ENCODE measurements around the gene LIMS2.

The LIMS2 gene

GRCh38 chr2:127695491-127696472, 20.5 kb upstream of the LIMS2 start:
- peak in 2 of 3 experiments; percentile 50 to 53 for DNase-seq
- H3K27me3 Mint-ChIP-seq = peaks cover 0 to 13% of the 10 kb centered on the region in 2 donors
- H3K27ac Mint-ChIP-seq = no peak overlapping the region
- ATAC-seq (replicated peaks) = peak; percentile 93
- H3K36me3 Mint-ChIP-seq (ENCODE audit: insufficient read depth) = peaks cover 8% of the 10 kb centered on the region
- no peak overlapping the region for H3K4me3 Mint-ChIP-seq
- peaks cover 6 to 12% of the 10 kb centered on the region in 2 donors for H3K9me3 Mint-ChIP-seq
- H3K4me1 Mint-ChIP-seq (ENCODE audit: low read depth in 2 of 2) = peaks cover 7% of the 10 kb centered on the region in 2 donors

DNA sequence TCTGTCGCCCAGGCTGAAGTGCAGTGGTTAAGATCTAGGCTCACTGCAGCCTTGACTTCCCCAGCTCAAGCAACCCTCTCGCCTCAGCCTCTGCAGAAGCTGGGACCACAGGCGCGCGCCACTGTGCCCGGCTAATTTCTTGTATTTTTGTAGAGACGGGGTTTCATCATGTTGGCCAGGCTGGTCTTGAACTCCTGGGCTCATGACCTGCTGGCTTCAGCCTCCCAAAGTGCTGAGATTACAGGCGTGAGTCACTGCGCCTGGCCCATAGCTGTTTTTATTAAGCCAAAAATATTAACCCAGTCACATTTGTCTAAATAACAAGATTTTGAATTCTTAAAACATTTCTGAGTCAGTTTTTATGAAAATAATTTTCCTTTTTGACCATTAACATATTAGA, 19.7 kb upstream of the LIMS2 start:
- Mint-ChIP-seq H3K9me3 (peaks cover 6 to 13% of the 10 kb centered on the region in 2 donors), H3K4me1 (ENCODE audit: low read depth in 2 of 2) (no peaks in the 10 kb centered on the region), H3K4me3 (no peak overlapping the region), H3K27me3 (peaks cover 0 to 13% of the 10 kb centered on the region in 2 donors), H3K36me3 (ENCODE audit: insufficient read depth) (no peaks in the 10 kb centered on the region), H3K27ac (no peak overlapping the region)
- DNase-seq (no peak), ATAC-seq (replicated peaks) (no peak)

DNA sequence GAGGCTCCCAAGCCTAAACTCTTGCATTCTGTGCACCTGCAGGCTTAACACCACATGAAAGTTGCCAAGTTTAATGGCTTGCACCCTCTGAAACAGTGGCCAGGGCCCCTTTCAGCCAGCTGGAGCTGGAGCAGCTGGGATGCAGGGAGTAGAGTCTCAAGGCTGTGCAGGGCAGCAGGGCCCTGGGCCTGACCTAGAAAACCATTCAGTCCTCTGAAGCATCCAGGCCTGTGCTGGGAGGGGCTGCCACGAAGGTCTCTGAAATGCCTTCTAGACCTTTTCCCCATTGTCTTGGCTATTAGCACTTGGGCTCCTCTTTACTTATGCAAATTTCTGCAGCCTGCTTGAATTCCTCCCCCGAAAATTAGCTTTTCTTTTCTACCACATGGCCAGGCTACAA, 15.4 kb upstream of the LIMS2 start:
- Mint-ChIP-seq H3K36me3 (ENCODE audit: insufficient read depth) (no peaks in the 10 kb centered on the region), H3K4me3 (no peak overlapping the region)
- no peak for DNase-seq

DNA sequence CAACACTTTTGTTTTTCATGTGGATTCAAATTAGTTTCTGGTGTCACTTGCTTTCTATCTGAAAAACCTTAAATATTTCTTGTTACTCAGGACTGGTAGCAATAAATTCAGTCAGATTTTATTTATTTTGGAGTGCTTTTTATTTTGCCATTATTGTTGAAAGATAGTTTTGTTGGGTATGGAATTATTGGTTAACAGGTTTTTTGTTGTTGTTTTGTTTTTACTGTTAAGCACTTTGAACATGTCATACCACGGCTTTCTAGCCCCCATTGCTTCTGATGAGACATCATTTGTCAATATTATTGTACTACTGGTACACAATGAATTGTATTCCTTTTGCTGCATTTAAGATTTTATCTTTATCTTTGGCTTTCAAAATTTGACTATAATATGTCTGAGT, 13.1 kb upstream of the LIMS2 start:
- no peaks in the 10 kb centered on the region for H3K36me3 Mint-ChIP-seq (ENCODE audit: insufficient read depth)
- peaks cover 5 to 37% of the 10 kb centered on the region in 2 donors for H3K27me3 Mint-ChIP-seq
- DNase-seq (no peak), ATAC-seq (replicated peaks) (no peak)
- H3K9me3 Mint-ChIP-seq = peaks cover 6 to 13% of the 10 kb centered on the region in 2 donors
- no peak overlapping the region for H3K27ac Mint-ChIP-seq
- H3K4me3 Mint-ChIP-seq = no peak overlapping the region
- no peaks in the 10 kb centered on the region for H3K4me1 Mint-ChIP-seq (ENCODE audit: low read depth in 2 of 2)

More for the DNA sequence above, 15.4 kb upstream of the LIMS2 start:
- no peak overlapping the region for H3K27ac Mint-ChIP-seq
- H3K9me3 Mint-ChIP-seq = peaks cover 6 to 13% of the 10 kb centered on the region in 2 donors
- no peak for ATAC-seq (replicated peaks)
- H3K4me1 Mint-ChIP-seq (ENCODE audit: low read depth in 2 of 2) = no peaks in the 10 kb centered on the region
- peaks cover 5 to 23% of the 10 kb centered on the region in 2 donors for H3K27me3 Mint-ChIP-seq

- DNase-seq = no peak
- Mint-ChIP-seq H3K27ac (no peak overlapping the region), H3K27me3 (peaks cover 5 to 45% of the 10 kb centered on the region in 2 donors), H3K4me1 (ENCODE audit: low read depth in 2 of 2) (peaks cover 0 to 2% of the 10 kb centered on the region in 2 donors), H3K4me3 (no peak overlapping the region), H3K36me3 (ENCODE audit: insufficient read depth) (peaks cover 2% of the 10 kb centered on the region), H3K9me3 (no peaks in the 10 kb centered on the region)
- no peak for ATAC-seq (replicated peaks)
Measured at GRCh38 chr2:127685410-127686080, 10.2 kb upstream of the LIMS2 start.

DNA sequence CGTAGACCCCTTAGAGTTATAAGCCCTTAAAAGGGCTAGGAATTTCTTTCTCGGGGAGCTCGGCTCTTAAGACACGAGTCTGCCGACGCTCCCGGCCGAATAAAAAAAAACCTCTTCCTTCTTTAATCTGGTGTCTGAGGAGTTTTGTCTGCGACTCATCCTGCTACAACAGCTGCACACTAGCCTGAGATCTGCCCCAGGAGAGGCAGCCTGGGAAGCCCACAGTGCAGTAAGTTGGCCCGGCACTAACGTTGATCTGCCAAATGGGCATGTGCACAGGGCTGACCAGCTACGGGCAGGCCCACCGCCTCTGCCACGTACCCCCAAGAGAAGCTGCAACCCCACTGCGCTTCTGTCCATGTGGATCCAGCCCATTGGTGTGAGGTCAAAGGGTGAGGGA, 8.4 kb upstream of the LIMS2 start:
- no peaks in the 10 kb centered on the region for H3K9me3 Mint-ChIP-seq
- H3K4me3 Mint-ChIP-seq = no peak overlapping the region
- ATAC-seq (replicated peaks) (no peak), DNase-seq (no peak)
- peak overlapping the region in 1 of 2 donors; percentile 21 for H3K27ac Mint-ChIP-seq
- H3K4me1 Mint-ChIP-seq (ENCODE audit: low read depth in 2 of 2) = peaks cover 0 to 2% of the 10 kb centered on the region in 2 donors
- H3K36me3 Mint-ChIP-seq (ENCODE audit: insufficient read depth) = peaks cover 3% of the 10 kb centered on the region
- H3K27me3 Mint-ChIP-seq = peaks cover 6 to 47% of the 10 kb centered on the region in 2 donors

GRCh38 chr2:127683056-127683455, 7.7 kb upstream of the LIMS2 start:
- Mint-ChIP-seq H3K4me1 (ENCODE audit: low read depth in 2 of 2) (peaks cover 0 to 2% of the 10 kb centered on the region in 2 donors), H3K4me3 (no peak overlapping the region), H3K27me3 (peaks cover 9 to 50% of the 10 kb centered on the region in 2 donors), H3K36me3 (ENCODE audit: insufficient read depth) (peaks cover 3% of the 10 kb centered on the region), H3K27ac (no peak overlapping the region), H3K9me3 (no peaks in the 10 kb centered on the region)
- DNase-seq (no peak), ATAC-seq (replicated peaks) (no peak)

DNA sequence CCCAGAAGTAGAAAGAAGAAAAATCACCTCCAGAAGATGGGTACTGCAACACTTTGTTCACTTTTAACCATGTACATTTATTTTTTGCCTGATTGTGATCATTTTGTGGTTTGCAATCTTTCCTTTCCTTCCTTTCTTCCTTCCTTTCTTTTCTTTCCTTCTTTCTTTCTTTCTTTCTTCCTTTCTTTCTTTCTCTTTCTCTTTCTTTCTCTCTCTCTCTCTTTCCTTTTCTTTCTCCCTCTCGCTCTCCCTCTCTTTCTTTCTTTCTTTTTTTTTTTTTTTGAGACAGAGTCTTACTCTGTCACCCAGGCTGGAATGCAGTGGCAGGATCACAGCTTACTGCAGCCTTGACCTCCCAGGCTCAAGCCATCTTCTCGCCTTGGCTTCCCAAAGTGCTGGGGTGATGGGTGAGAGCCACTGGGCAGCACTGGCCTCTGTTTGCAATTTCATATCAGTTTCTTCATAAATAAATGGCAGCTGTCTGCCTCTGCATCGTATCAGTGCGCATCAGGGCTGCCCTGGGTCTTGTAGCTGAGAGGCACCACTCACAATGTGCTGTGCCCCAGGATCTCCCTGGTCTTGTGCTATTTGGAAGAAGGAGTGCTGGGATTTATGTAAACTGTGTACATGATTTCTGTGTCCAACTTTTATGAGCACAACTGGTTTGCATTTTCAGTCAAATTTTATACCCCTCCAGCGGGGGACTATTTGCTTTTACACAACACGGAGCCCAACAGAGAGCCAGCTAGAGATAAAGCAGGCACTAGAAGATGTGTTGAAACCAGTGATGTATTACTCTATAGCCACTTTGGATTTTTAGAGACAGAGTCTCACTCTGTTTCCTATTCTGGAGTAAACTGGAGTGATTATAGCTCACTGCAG, 6.9 kb upstream of the LIMS2 start:
- peaks cover 3% of the 10 kb centered on the region for H3K36me3 Mint-ChIP-seq (ENCODE audit: insufficient read depth)
- H3K27ac Mint-ChIP-seq = no peak overlapping the region
- peaks cover 12 to 55% of the 10 kb centered on the region in 2 donors for H3K27me3 Mint-ChIP-seq
- ATAC-seq (replicated peaks) (no peak), DNase-seq (no peak)
- H3K9me3 Mint-ChIP-seq = no peaks in the 10 kb centered on the region
- H3K4me3 Mint-ChIP-seq = no peak overlapping the region
- H3K4me1 Mint-ChIP-seq (ENCODE audit: low read depth in 2 of 2) = peaks cover 0 to 2% of the 10 kb centered on the region in 2 donors

DNA sequence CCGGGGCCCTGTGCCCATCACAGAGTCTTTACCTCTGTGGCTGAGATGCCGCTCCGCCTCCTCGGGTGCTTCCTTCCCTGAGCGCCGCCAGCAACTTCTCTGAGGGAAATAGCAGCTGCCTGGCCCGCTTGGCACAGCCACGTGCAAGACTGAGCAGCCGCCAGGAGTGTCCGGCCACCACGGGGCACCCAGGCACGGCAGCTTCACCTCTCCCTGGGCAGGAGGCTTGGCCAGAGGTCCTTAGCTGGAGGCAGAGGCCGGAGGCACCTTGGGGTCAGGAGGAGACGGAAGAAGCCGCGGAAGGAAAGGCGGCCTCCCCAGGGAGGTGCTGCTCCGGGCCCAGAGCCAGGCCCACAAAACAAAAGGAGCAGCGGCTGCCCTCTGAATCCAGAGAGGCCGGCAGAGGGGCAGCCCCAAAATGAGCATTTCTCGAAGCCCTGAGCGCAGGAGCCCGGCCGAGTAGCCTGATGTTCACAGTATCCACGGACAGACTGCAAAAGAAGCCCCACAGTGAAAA, 6.0 kb upstream of the LIMS2 start:
- peaks cover 21 to 57% of the 10 kb centered on the region in 2 donors for H3K27me3 Mint-ChIP-seq
- no peak for ATAC-seq (replicated peaks)
- no peak overlapping the region for H3K27ac Mint-ChIP-seq
- peaks cover 3% of the 10 kb centered on the region for H3K36me3 Mint-ChIP-seq (ENCODE audit: insufficient read depth)
- H3K4me1 Mint-ChIP-seq (ENCODE audit: low read depth in 2 of 2) = peaks cover 0 to 2% of the 10 kb centered on the region in 2 donors
- no peak for DNase-seq
- H3K4me3 Mint-ChIP-seq = no peak overlapping the region
- no peaks in the 10 kb centered on the region for H3K9me3 Mint-ChIP-seq

- ATAC-seq (replicated peaks) (no peak), DNase-seq (no peak)
- Mint-ChIP-seq H3K4me3 (no peak overlapping the region), H3K36me3 (ENCODE audit: insufficient read depth) (peaks cover 3% of the 10 kb centered on the region), H3K27me3 (peaks cover 27 to 57% of the 10 kb centered on the region in 2 donors), H3K4me1 (ENCODE audit: low read depth in 2 of 2) (peaks cover 0 to 4% of the 10 kb centered on the region in 2 donors), H3K9me3 (no peaks in the 10 kb centered on the region), H3K27ac (no peak overlapping the region)
Measured at GRCh38 chr2:127680706-127681287, 5.5 kb upstream of the LIMS2 start.

DNA sequence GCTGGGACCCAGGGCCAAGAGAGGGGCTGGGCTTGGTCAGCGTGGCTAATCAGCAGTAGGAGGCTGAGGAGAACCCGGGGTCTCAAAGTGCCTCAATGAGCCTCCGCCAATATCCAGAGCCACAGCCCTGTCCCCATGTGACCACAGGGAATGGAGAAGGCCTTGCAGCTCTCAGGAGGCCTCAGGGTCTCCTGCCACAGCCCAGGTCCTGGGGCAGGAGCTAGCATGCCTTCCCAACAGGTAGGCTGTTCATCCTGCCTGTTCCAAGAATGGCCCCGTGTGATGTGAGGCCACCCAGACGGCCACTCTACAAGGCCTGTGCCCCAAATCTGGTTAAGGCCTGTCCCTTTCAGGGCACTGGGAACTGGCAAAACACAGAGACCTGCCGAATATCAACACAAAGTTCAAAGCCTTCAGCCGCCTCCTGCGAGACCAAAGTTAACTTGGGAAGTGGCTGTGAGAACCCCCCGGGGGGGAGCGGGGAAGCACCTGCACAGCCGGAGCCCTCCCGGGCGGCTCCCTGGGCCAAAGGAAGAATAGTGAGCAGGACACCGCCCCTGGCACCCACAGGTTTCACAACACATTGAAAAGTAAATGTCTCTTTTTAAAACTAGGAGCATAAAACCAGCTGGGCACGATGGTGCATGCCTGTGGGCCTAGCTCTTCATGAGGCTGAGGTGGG, 4.5 kb upstream of the LIMS2 start:
- ATAC-seq (replicated peaks) (no peak), DNase-seq (no peak)
- no peak overlapping the region for H3K27ac Mint-ChIP-seq
- H3K4me3 Mint-ChIP-seq = no peak overlapping the region
- no peaks in the 10 kb centered on the region for H3K9me3 Mint-ChIP-seq
- H3K27me3 Mint-ChIP-seq = peaks cover 30 to 53% of the 10 kb centered on the region in 2 donors
- H3K36me3 Mint-ChIP-seq (ENCODE audit: insufficient read depth) = peaks cover 3% of the 10 kb centered on the region
- H3K4me1 Mint-ChIP-seq (ENCODE audit: low read depth in 2 of 2) = peaks cover 0 to 4% of the 10 kb centered on the region in 2 donors

DNA sequence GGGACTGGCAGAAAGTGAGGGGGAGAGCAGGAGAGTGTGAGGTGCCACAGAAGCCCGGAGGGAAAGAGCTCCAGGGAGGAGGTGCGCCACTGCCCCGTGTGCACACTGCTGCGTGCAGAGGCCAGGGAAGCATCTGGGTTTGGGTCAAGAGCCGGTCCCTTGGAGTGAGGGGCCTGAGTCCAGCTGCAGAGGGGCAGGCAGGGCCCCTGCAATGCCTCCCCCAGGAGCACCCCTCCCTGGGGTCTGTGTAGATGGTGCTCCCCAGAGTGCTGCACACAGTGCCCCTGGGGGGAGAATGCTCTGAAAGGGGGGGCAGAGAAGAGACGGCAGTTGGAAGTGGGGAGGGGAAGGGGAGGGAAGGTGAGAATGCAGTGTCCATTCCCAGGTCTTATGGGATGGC, 3.7 kb upstream of the LIMS2 start:
- Mint-ChIP-seq H3K27me3 (peaks cover 37 to 59% of the 10 kb centered on the region in 2 donors), H3K36me3 (ENCODE audit: insufficient read depth) (peaks cover 3% of the 10 kb centered on the region), H3K4me1 (ENCODE audit: low read depth in 2 of 2) (peaks cover 5 to 10% of the 10 kb centered on the region in 2 donors), H3K4me3 (no peak overlapping the region), H3K27ac (no peak overlapping the region), H3K9me3 (no peaks in the 10 kb centered on the region)
- no peak for DNase-seq
- ATAC-seq (replicated peaks) = no peak
